PC-9 (cell line): ENCODE results near the gene AKR1B1. TPM values are rescaled to one million over a fixed set of nuclear protein-coding genes. Genes with fewer than 3 reads are reported as not detected.

ENCODE experiments used
- BruUV-seq: library from RNA; stranded (reverse); fragments of 400-500 nt; replicated peaks from 2 replicates; lab custom pipeline; 2021; lab: Mats Ljungman, UMichigan
- CTCF ChIA-PET: fragments of 300-600 bp; sonication (Branson Sonifier 250); formaldehyde crosslinking; loops from one replicate; lab custom pipeline; 2022; ENCODE audit warnings: antibody characterized with exemption; lab: Charles Lee
- POLR2A ChIA-PET: fragments of 300-600 bp; sonication (Branson Sonifier 250); formaldehyde crosslinking; loops from one replicate; lab custom pipeline; 2022; ENCODE audit warnings: antibody characterized with exemption; ENCODE audit not compliant: unreplicated experiment; lab: Charles Lee
- DNase-seq, 2 experiments: peaks; one replicate each; pipeline versions ENCODE4 v3.0.0 to v3.0.0-alpha.2; 2015 to 2022; ENCODE audit warnings: mixed read lengths in 1 of 2
- H2AFZ ChIP-seq: fragments of 200-600 bp; sonication (generic); 2 replicates; pipeline ENCODE4 v1.8.1; 2017; ENCODE audit warnings: antibody characterized with exemption
- H3F3A ChIP-seq: fragments of 200-600 bp; sonication (generic); 2 replicates; pipeline ENCODE4 v1.8.1; 2017; ENCODE audit warnings: antibody characterized with exemption, mild to moderate bottlenecking, low read depth; ENCODE audit not compliant: insufficient read depth
- H3K27ac ChIP-seq: fragments of 200-600 bp; sonication (generic); 2 replicates; pipeline ENCODE4 v1.6.1; 2016; ENCODE audit warnings: mixed run types
- H3K27me3 ChIP-seq: fragments of 200-600 bp; sonication (generic); 2 replicates; pipeline ENCODE4 v1.6.1; 2016; ENCODE audit warnings: low read depth, mixed run types; ENCODE audit not compliant: insufficient read depth
- H3K36me3 ChIP-seq: fragments of 200-600 bp; sonication (generic); 2 replicates; pipeline ENCODE4 v1.6.1; 2016; ENCODE audit warnings: low read depth, mixed run types
- H3K4me1 ChIP-seq: fragments of 200-600 bp; sonication (generic); replicated peaks from 2 replicates; pipeline ENCODE4 v1.6.1; 2016; ENCODE audit warnings: mixed run types; ENCODE audit not compliant: insufficient read depth
- H3K4me2 ChIP-seq: fragments of 200-600 bp; sonication (generic); 2 replicates; pipeline ENCODE4 v1.6.1; 2017; ENCODE audit warnings: mixed run types
- H3K4me3 ChIP-seq: fragments of 200-600 bp; sonication (generic); 2 replicates; pipeline ENCODE4 v1.6.1; 2016; ENCODE audit warnings: mixed run types
- H3K79me2 ChIP-seq: fragments of 200-600 bp; sonication (generic); 2 replicates; pipeline ENCODE4 v1.6.1; 2017; ENCODE audit warnings: low read depth, mixed run types
- H3K9me2 ChIP-seq: fragments of 200-600 bp; sonication (generic); 2 replicates; pipeline ENCODE4 v1.8.1; 2017; ENCODE audit warnings: mild to moderate bottlenecking; ENCODE audit not compliant: insufficient read depth
- H3K9me3 ChIP-seq: fragments of 200-600 bp; sonication (generic); 2 replicates; pipeline ENCODE4 v1.8.1; 2016; ENCODE audit warnings: low read depth; ENCODE audit not compliant: insufficient read depth
- H4K20me1 ChIP-seq: fragments of 200-600 bp; sonication (generic); 2 replicates; pipeline ENCODE4 v1.8.1; 2017; ENCODE audit not compliant: insufficient read depth
- CTCF ChIP-seq: fragments of 200-600 bp; sonication (generic); conservative IDR thresholded peaks from 2 replicates; pipeline ENCODE4 v1.6.1; 2017; ENCODE audit warnings: mixed run types, antibody characterized with exemption, mild to moderate bottlenecking, moderate library complexity
- EZH2 ChIP-seq: fragments of 200-600 bp; sonication (generic); IDR thresholded peaks from 2 replicates; pipeline ENCODE4 v1.8.0; 2017; ENCODE audit warnings: antibody characterized with exemption, low read depth
- intact Hi-C: fragments of 100-400 bp; cut with micrococcal nuclease; formaldehyde crosslinking; loops from one replicate; pipeline ENCODE4 v1.10.0; 2022; ENCODE audit not compliant: unreplicated experiment
- total RNA-seq: library from RNA; stranded (reverse); gene quantifications from 2 replicates; pipeline ENCODE4 v1.2.3, GENCODE V29; 2021

Gene AKR1B1
- total RNA-seq, 1 experiment from 2014 or later: 1,009 TPM

- Histone ChIP-seq H3K9me3 (0 out of 2 replicates have a peak, but pooled peaks cover 4% of the 10 kb centered on the region), H3K27me3 (no peaks in the 10 kb centered on the region), H3K27ac (peak overlapping the region; percentile 88), H3K4me1 (peaks cover 65% of the 10 kb centered on the region), H3K4me3 (peak overlapping the region; percentile 37; the same call in 1 of the 2 replicates), H2AFZ (peak overlapping the region; percentile 13; the same call in 1 of the 2 replicates), H3K36me3 (no peaks in the 10 kb centered on the region), H3K79me2 (no peaks in the 10 kb centered on the region), H3F3A (peaks cover 17% of the 10 kb centered on the region), H3K4me2 (peak overlapping the region; percentile 75), H4K20me1 (no peaks in the 10 kb centered on the region), H3K9me2 (no peaks in the 10 kb centered on the region)
- intact Hi-C loops: loop anchor here (1.0 to 2.0 kb wide), 3 partner anchors 22 to 48 kb away; partner anchors contain the start of gene AKR1B1
- no TSS peak for BruUV-seq
- TF ChIP-seq CTCF (no peak), EZH2 (no peak)
- peak; percentile 59 to 94 for DNase-seq
- ChIA-PET POLR2A (interaction anchor here (0.5 to 1.0 kb wide), 6 partner anchors 27 to 276 kb away, joined by 3 to 6 read pairs (median 4); no protein-coding TSS in a partner anchor), CTCF (interaction anchor here (0.6 to 2.4 kb wide), 6 partner anchors 19 to 48 kb away, joined by 3 to 16 read pairs (median 4); no protein-coding TSS in a partner anchor)
Measured at GRCh38 chr7:134480730-134481129, 21.8 kb upstream of the AKR1B1 start.

GRCh38 chr7:134480202-134480601 is 21.3 kb upstream of the AKR1B1 start:
- Histone ChIP-seq H3K4me2 (peak overlapping the region; percentile 75), H3K27ac (peak overlapping the region; percentile 88), H3K9me3 (0 out of 2 replicates have a peak, but pooled peaks cover 4% of the 10 kb centered on the region), H3K9me2 (no peaks in the 10 kb centered on the region), H3K4me3 (peak overlapping the region; percentile 37; the same call in 1 of the 2 replicates), H3F3A (peaks cover 17% of the 10 kb centered on the region), H3K4me1 (peaks cover 71% of the 10 kb centered on the region), H3K27me3 (no peaks in the 10 kb centered on the region), H3K79me2 (no peaks in the 10 kb centered on the region), H2AFZ (peak overlapping the region; percentile 13; the same call in 1 of the 2 replicates), H3K36me3 (no peaks in the 10 kb centered on the region), H4K20me1 (no peaks in the 10 kb centered on the region)
- ChIA-PET POLR2A (interaction anchor here (0.5 to 1.0 kb wide), 5 partner anchors 26 to 277 kb away, joined by 3 to 18 read pairs (median 3); no protein-coding TSS in a partner anchor), CTCF (interaction anchor here (0.6 to 2.4 kb wide), 6 partner anchors 31 to 68 kb away, joined by 3 to 16 read pairs (median 6); no protein-coding TSS in a partner anchor)
- DNase-seq: no peak
- intact Hi-C loops: loop anchor here (1.0 to 2.0 kb wide), 3 partner anchors 21 to 48 kb away; partner anchors contain the start of gene AKR1B1
- no peak for TF ChIP-seq EZH2
- no peak for TF ChIP-seq CTCF
- BruUV-seq: TSS peak; percentile 55

GRCh38 chr7:134478707-134479106 is 19.8 kb upstream of the AKR1B1 start:
- Histone ChIP-seq H3F3A (peaks cover 32% of the 10 kb centered on the region), H3K9me2 (no peaks in the 10 kb centered on the region), H4K20me1 (no peaks in the 10 kb centered on the region), H3K79me2 (no peaks in the 10 kb centered on the region), H3K4me3 (no peak overlapping the region), H3K36me3 (no peaks in the 10 kb centered on the region), H3K4me1 (peaks cover 86% of the 10 kb centered on the region), H3K27ac (peak overlapping the region; percentile 88; the same call in 1 of the 2 replicates), H3K4me2 (peak overlapping the region; percentile 75), H3K9me3 (peaks cover 4% of the 10 kb centered on the region; the same call in 1 of the 2 replicates), H3K27me3 (no peaks in the 10 kb centered on the region), H2AFZ (no peak overlapping the region)
- no peak for DNase-seq
- TF ChIP-seq CTCF (peak; percentile 53), EZH2 (no peak)
- ChIA-PET CTCF (interaction anchor here (2.4 kb wide), 1 partner anchor 46 kb away, joined by 16 read pairs; no protein-coding TSS in a partner anchor), POLR2A (no interaction called here)
- intact Hi-C loops: no loop called here
- BruUV-seq: no TSS peak
